GM18505 (cell line): Measurements from ENCODE around the gene TUBB4A.
A peak's percentile ranks its signal among the peaks of the same experiment; 100 is the strongest.

Experiments used
- ATAC-seq: cut with Tn5 transposase; IDR thresholded peaks from one replicate; pipeline ENCODE4 v1.9.1; 2021; ENCODE audit not compliant: unreplicated experiment
- POLR2A ChIP-seq: IDR thresholded peaks from 4 replicates; pipeline ENCODE4 v1.6.1; 2011; ENCODE audit warnings: borderline replicate concordance; ENCODE audit not compliant: insufficient read depth, insufficient read length; ENCODE audit errors: extremely low read depth

The TUBB4A gene

GRCh38 chr19:6476155-6476895, 25.8 kb downstream of the TUBB4A start:
- ATAC-seq = peak; percentile 65

GRCh38 chr19:6475321-6476108, 26.6 kb downstream of the TUBB4A start:
- TF ChIP-seq POLR2A = no peak
- ATAC-seq = no peak

More at GRCh38 chr19:6476155-6476895, 25.8 kb downstream of the TUBB4A start:
- TF ChIP-seq POLR2A = no peak

- no peak for ATAC-seq
- TF ChIP-seq POLR2A = no peak
Measured at GRCh38 chr19:6473647-6474046, 28.5 kb downstream of the TUBB4A start.

- TF ChIP-seq POLR2A = no peak
- no peak for ATAC-seq
Measured at GRCh38 chr19:6472713-6473112, 29.4 kb downstream of the TUBB4A start.

- ATAC-seq = no peak
- TF ChIP-seq POLR2A = no peak
Measured at GRCh38 chr19:6471076-6471475, 31.0 kb downstream of the TUBB4A start.

- no peak for TF ChIP-seq POLR2A
- ATAC-seq = no peak
Measured at GRCh38 chr19:6470173-6470572, 31.9 kb downstream of the TUBB4A start.

- ATAC-seq = no peak
- TF ChIP-seq POLR2A = no peak
Measured at GRCh38 chr19:6467384-6467783, 34.7 kb downstream of the TUBB4A start.

- no peak for TF ChIP-seq POLR2A
- no peak for ATAC-seq
Measured at GRCh38 chr19:6466526-6467248, 35.4 kb downstream of the TUBB4A start.

- TF ChIP-seq POLR2A = no peak
- no peak for ATAC-seq
Measured at GRCh38 chr19:6465663-6466062, 36.4 kb downstream of the TUBB4A start.

GRCh38 chr19:6465006-6465405, 37.1 kb downstream of the TUBB4A start:
- no peak for TF ChIP-seq POLR2A
- ATAC-seq = no peak

GRCh38 chr19:6464070-6464873, 37.8 kb downstream of the TUBB4A start, which contains the start of gene CRB3:
Gene CRB3, plus strand, starts transcription at chr19:6464271. Its CDS starts 431 bp downstream, at chr19:6464702.
- no peak for TF ChIP-seq POLR2A
- ATAC-seq = no peak

- peak; percentile 75 for ATAC-seq
Measured at GRCh38 chr19:6460099-6460884, 41.8 kb downstream of the TUBB4A start.

More at GRCh38 chr19:6460099-6460884, 41.8 kb downstream of the TUBB4A start:
- TF ChIP-seq POLR2A = peak; percentile 70
